Measurements from ENCODE around the gene ZNHIT3. TPM values are rescaled to one million over a fixed set of nuclear protein-coding genes. Genes with fewer than 3 reads are reported as not detected.
"Not testable (repeated sequence)": the region's sequence is repeated elsewhere in the genome, so short reads cannot be mapped to it uniquely, and the experiment has no call there.

ZNHIT3 gene
- total RNA-seq, 1 donor from 2014 or later = 35.5 TPM

GRCh38 chr17:36507266-36507665 is 20.8 kb downstream of the ZNHIT3 start:
- Mint-ChIP-seq H3K4me3 (ENCODE audit: unreplicated experiment) (no peak overlapping the region), H3K9me3 (ENCODE audit: unreplicated experiment) (no peaks in the 10 kb centered on the region), H3K36me3 (ENCODE audit: unreplicated experiment) (peaks cover 23% of the 10 kb centered on the region), H3K27ac (ENCODE audit: unreplicated experiment) (no peak overlapping the region), H3K27me3 (ENCODE audit: unreplicated experiment) (no peaks in the 10 kb centered on the region), H3K4me1 (ENCODE audit: unreplicated experiment) (no peaks in the 10 kb centered on the region)
- no peak for TF ChIP-seq CTCF (IDR thresholded peaks at IDR 0.05)
- no peak for DNase-seq (ENCODE audit: extremely low spot score, unreplicated experiment)

GRCh38 chr17:36508439-36508838 is 22.0 kb downstream of the ZNHIT3 start:
- not testable (repeated sequence) for DNase-seq (ENCODE audit: extremely low spot score, unreplicated experiment); H3K4me1 Mint-ChIP-seq (ENCODE audit: unreplicated experiment); H3K27ac Mint-ChIP-seq (ENCODE audit: unreplicated experiment); H3K4me3 Mint-ChIP-seq (ENCODE audit: unreplicated experiment); H3K27me3 Mint-ChIP-seq (ENCODE audit: unreplicated experiment); H3K9me3 Mint-ChIP-seq (ENCODE audit: unreplicated experiment)
- peaks cover 17% of the 10 kb centered on the region for H3K36me3 Mint-ChIP-seq (ENCODE audit: unreplicated experiment)

- TF ChIP-seq CTCF (IDR thresholded peaks at IDR 0.05) = no peak
Observed at GRCh38 chr17:36509272-36509985, 22.9 kb downstream of the ZNHIT3 start.

GRCh38 chr17:36510636-36511035 is 24.2 kb downstream of the ZNHIT3 start:
- no peaks in the 10 kb centered on the region for H3K27me3 Mint-ChIP-seq (ENCODE audit: unreplicated experiment)
- DNase-seq (ENCODE audit: extremely low spot score, unreplicated experiment) = no peak
- no peak overlapping the region for H3K27ac Mint-ChIP-seq (ENCODE audit: unreplicated experiment)
- H3K4me3 Mint-ChIP-seq (ENCODE audit: unreplicated experiment) = no peak overlapping the region
- TF ChIP-seq CTCF (IDR thresholded peaks at IDR 0.05) = no peak
- peaks cover 13% of the 10 kb centered on the region for H3K36me3 Mint-ChIP-seq (ENCODE audit: unreplicated experiment)
- no peaks in the 10 kb centered on the region for H3K4me1 Mint-ChIP-seq (ENCODE audit: unreplicated experiment)
- no peaks in the 10 kb centered on the region for H3K9me3 Mint-ChIP-seq (ENCODE audit: unreplicated experiment)

More at GRCh38 chr17:36509272-36509985, 22.9 kb downstream of the ZNHIT3 start:
- Mint-ChIP-seq H3K4me3 (ENCODE audit: unreplicated experiment) (no peak overlapping the region), H3K27me3 (ENCODE audit: unreplicated experiment) (no peaks in the 10 kb centered on the region), H3K27ac (ENCODE audit: unreplicated experiment) (no peak overlapping the region), H3K9me3 (ENCODE audit: unreplicated experiment) (no peaks in the 10 kb centered on the region), H3K4me1 (ENCODE audit: unreplicated experiment) (no peaks in the 10 kb centered on the region), H3K36me3 (ENCODE audit: unreplicated experiment) (peaks cover 16% of the 10 kb centered on the region)
- DNase-seq (ENCODE audit: extremely low spot score, unreplicated experiment) = no peak

GRCh38 chr17:36511216-36511615 is 24.7 kb downstream of the ZNHIT3 start:
- H3K9me3 Mint-ChIP-seq (ENCODE audit: unreplicated experiment) = no peaks in the 10 kb centered on the region
- no peak for DNase-seq (ENCODE audit: extremely low spot score, unreplicated experiment)
- no peaks in the 10 kb centered on the region for H3K27me3 Mint-ChIP-seq (ENCODE audit: unreplicated experiment)
- H3K4me3 Mint-ChIP-seq (ENCODE audit: unreplicated experiment) = no peak overlapping the region
- no peak for TF ChIP-seq CTCF (IDR thresholded peaks at IDR 0.05)
- peaks cover 10% of the 10 kb centered on the region for H3K36me3 Mint-ChIP-seq (ENCODE audit: unreplicated experiment)
- H3K4me1 Mint-ChIP-seq (ENCODE audit: unreplicated experiment) = no peaks in the 10 kb centered on the region
- no peak overlapping the region for H3K27ac Mint-ChIP-seq (ENCODE audit: unreplicated experiment)

All from osteocyte (in vitro differentiated cells).